MG63 (cell line): ENCODE data around the gene PEPD. TPM values are rescaled to one million over a fixed set of nuclear protein-coding genes. Genes with fewer than 3 reads are reported as not detected.

Experiments used
- DNase-seq: peaks from one replicate; pipeline ENCODE4 v3.0.0-alpha.2; 2020
- H3K27me3 ChIP-seq: fragments of 250-450 bp; sonication (Bioruptor Pico); 2 replicates; pipeline ENCODE4 v1.5.1; 2020; ENCODE audit warnings: mild to moderate bottlenecking, moderate library complexity
- H3K36me3 ChIP-seq: fragments of 250-450 bp; sonication (Bioruptor Pico); 2 replicates; pipeline ENCODE4 v1.5.1; 2020; ENCODE audit warnings: mild to moderate bottlenecking, moderate library complexity
- H3K4me3 ChIP-seq: fragments of 250-450 bp; sonication (Bioruptor Pico); 2 replicates; pipeline ENCODE4 v1.5.1; 2020; ENCODE audit warnings: mild to moderate bottlenecking, moderate library complexity
- H3K9me3 ChIP-seq: fragments of 250-450 bp; sonication (Bioruptor Pico); 2 replicates; pipeline ENCODE4 v1.5.1; 2020; ENCODE audit warnings: mild to moderate bottlenecking, moderate library complexity
- total RNA-seq: library from RNA; depleted of rRNA; stranded (reverse); fragments of >200 nt; shearing (Covaris generic); gene quantifications from 2 replicates; pipeline ENCODE4 v1.2.3, GENCODE V29; 2014; ENCODE audit warnings: low replicate concordance

Gene PEPD
- total RNA-seq, 1 experiment from 2014 or later: 79.3 TPM

DNA sequence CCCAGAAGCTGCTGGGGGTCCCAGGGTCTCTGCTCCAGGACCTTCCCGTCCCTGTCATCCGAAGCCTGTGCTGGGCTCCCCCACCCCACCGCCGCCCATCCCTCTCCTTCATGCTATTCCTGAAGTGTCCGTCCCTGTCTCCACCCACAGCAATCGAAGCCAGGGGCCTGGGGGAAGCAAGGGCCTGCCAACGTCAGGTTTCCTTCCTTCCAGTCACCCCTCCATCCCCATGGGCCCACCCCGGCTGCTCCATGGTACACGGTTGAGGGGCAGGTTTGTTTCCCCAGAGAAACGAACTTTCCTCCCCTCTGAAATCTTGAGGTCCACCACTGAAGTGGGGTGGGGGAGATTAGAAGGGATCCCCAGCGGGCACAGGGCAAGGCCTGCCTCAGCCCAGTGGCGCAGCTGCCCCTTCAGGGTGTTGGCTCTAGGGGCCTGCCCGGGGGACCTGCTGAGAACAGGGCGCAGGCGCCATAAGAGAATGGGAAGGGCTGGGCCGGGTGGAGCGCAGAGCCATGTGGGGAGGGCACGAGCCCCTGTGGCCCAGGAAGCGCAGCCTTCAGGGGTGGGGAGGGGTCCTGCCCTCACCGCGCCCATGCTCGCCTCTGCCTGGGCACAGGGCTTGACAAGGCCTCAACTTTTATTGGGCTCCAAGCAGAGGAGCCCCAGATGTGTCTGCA lies 132.0 kb downstream of the PEPD start:
- DNase-seq: no peak
- Histone ChIP-seq H3K9me3 (no peaks in the 10 kb centered on the region), H3K36me3 (peaks cover 35% of the 10 kb centered on the region), H3K27me3 (no peaks in the 10 kb centered on the region), H3K4me3 (no peak overlapping the region)

GRCh38 chr19:33388725-33389420 lies 132.7 kb downstream of the PEPD start:
- peaks cover 42% of the 10 kb centered on the region for H3K36me3 ChIP-seq
- DNase-seq: no peak

DNA sequence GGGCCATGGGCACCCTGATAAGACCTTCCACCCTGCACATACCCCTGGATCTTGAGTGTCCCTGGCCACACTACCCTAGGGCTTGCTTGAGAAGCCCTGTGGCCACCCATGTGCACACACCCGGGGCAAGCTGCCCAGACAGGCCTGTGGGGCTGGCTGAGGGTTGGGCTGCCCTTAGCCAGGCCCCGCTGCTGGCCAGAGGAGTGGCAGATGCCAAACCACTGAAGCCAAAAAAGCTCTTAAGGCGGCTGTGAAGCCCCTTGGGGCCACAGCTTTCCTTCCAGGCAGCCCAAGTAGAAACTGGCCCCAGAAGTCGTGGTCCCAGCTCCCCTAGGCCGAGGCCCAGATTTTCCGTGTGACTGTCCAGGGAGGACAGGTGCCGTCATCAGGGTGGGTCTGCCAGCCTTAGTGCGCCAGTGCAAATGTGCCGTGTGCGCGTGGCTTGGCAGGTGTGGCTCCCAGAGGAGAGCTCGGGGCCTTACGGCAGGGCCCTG lies 133.3 kb downstream of the PEPD start:
- H3K4me3 ChIP-seq: no peak overlapping the region
- H3K36me3 ChIP-seq: peaks cover 48% of the 10 kb centered on the region
- no peaks in the 10 kb centered on the region for H3K9me3 ChIP-seq
- H3K27me3 ChIP-seq: no peaks in the 10 kb centered on the region
- DNase-seq: peak; percentile 68

More at GRCh38 chr19:33388725-33389420, 132.7 kb downstream of the PEPD start:
- Histone ChIP-seq H3K4me3 (no peak overlapping the region), H3K27me3 (no peaks in the 10 kb centered on the region), H3K9me3 (no peaks in the 10 kb centered on the region)

GRCh38 chr19:33387351-33388230 lies 134.0 kb downstream of the PEPD start:
- Histone ChIP-seq H3K36me3 (peaks cover 53% of the 10 kb centered on the region), H3K9me3 (no peaks in the 10 kb centered on the region), H3K27me3 (no peaks in the 10 kb centered on the region), H3K4me3 (no peak overlapping the region)
- no peak for DNase-seq

GRCh38 chr19:33386361-33386858 lies 135.2 kb downstream of the PEPD start:
- Histone ChIP-seq H3K27me3 (no peaks in the 10 kb centered on the region), H3K36me3 (peaks cover 62% of the 10 kb centered on the region), H3K9me3 (no peaks in the 10 kb centered on the region), H3K4me3 (no peak overlapping the region)
- DNase-seq: no peak

GRCh38 chr19:33385956-33386355 lies 135.6 kb downstream of the PEPD start:
- Histone ChIP-seq H3K36me3 (peaks cover 66% of the 10 kb centered on the region), H3K27me3 (no peaks in the 10 kb centered on the region), H3K9me3 (no peaks in the 10 kb centered on the region), H3K4me3 (no peak overlapping the region)
- DNase-seq: no peak

DNA sequence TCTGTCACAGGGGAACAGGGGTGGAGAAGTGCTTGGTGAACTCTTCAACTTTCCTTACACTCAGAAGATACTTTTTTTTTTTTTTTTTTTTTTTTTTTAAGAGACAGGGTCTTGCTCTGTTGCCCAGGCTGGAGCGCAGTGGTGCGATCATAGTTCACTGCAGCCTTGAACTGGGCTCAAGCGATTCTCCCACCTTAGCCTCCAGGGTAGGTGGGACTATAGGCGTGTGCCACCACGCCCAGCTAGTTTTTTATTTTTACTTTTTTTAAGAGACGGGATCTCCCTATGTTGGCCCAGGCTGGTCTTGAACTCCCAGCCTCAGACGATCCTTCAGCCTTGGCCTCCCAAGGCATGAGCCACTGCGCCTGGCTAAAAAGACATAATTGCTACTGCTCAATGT lies 136.6 kb downstream of the PEPD start:
- Histone ChIP-seq H3K4me3 (no peak overlapping the region), H3K9me3 (no peaks in the 10 kb centered on the region), H3K36me3 (peaks cover 74% of the 10 kb centered on the region), H3K27me3 (no peaks in the 10 kb centered on the region)
- DNase-seq: no peak

GRCh38 chr19:33383720-33384292 lies 137.8 kb downstream of the PEPD start:
- H3K27me3 ChIP-seq: no peaks in the 10 kb centered on the region
- no peak for DNase-seq
- no peak overlapping the region for H3K4me3 ChIP-seq
- no peaks in the 10 kb centered on the region for H3K9me3 ChIP-seq
- peaks cover 82% of the 10 kb centered on the region for H3K36me3 ChIP-seq

- no peak overlapping the region for H3K4me3 ChIP-seq
- DNase-seq: no peak
- no peaks in the 10 kb centered on the region for H3K27me3 ChIP-seq
- no peaks in the 10 kb centered on the region for H3K9me3 ChIP-seq
- peaks cover 90% of the 10 kb centered on the region for H3K36me3 ChIP-seq
Measured at GRCh38 chr19:33382982-33383381, 138.6 kb downstream of the PEPD start.

- peaks cover 82% of the 10 kb centered on the region for H3K36me3 ChIP-seq
- H3K9me3 ChIP-seq: no peaks in the 10 kb centered on the region
- H3K27me3 ChIP-seq: no peaks in the 10 kb centered on the region
- no peak overlapping the region for H3K4me3 ChIP-seq
- no peak for DNase-seq
Measured at GRCh38 chr19:33382006-33382405, 139.6 kb downstream of the PEPD start.

DNA sequence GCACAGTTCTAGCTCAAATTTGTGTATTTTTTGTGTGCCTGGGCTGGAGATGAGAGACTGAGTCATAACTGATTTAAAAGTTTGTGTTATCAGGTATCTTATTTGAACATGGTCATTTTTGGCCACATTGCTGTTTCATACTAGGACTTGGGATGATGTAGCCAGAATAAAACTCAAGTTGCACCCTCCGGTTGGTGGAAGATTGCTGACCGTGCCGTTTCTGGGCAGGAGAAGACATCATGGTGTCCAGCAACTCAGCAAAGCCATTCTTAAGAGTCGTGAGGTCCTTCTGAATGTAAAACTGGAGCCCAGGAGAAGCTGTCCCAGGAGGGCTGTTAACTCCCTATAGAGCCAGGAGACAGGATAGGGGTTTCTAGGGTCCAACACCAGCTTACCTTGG lies 140.5 kb downstream of the PEPD start:
- Histone ChIP-seq H3K36me3 (peaks cover 82% of the 10 kb centered on the region), H3K4me3 (no peak overlapping the region), H3K27me3 (no peaks in the 10 kb centered on the region), H3K9me3 (no peaks in the 10 kb centered on the region)
- no peak for DNase-seq

DNA sequence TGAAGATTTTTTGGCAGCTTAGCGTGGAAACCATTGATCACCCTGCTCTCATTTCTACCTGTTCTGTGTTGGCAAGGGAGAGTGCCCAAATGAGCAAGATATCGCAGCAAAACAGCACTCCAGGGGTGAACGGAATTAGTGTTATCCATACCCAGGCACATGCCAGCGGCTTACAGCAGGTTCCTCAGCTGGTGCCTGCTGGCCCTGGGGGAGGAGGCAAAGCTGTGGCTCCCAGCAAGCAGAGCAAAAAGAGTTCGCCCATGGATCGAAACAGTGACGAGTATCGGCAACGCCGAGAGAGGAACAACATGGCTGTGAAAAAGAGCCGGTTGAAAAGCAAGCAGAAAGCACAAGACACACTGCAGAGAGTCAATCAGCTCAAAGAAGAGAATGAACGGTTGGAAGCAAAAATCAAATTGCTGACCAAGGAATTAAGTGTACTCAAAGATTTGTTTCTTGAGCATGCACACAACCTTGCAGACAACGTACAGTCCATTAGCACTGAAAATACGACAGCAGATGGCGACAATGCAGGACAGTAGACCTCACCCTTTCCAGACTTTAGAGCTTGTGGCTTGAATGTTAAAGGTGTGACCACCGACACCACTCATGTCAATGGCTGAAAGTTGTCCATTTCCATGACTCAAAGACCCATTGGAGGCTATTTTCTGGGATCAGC lies 142.3 kb downstream of the PEPD start:
- DNase-seq: no peak
- Histone ChIP-seq H3K36me3 (peaks cover 83% of the 10 kb centered on the region), H3K4me3 (no peak overlapping the region), H3K27me3 (no peaks in the 10 kb centered on the region), H3K9me3 (no peaks in the 10 kb centered on the region)

- DNase-seq: no peak
- peaks cover 70% of the 10 kb centered on the region for H3K36me3 ChIP-seq
Measured at GRCh38 chr19:33377586-33378475, 143.8 kb downstream of the PEPD start.

DNA sequence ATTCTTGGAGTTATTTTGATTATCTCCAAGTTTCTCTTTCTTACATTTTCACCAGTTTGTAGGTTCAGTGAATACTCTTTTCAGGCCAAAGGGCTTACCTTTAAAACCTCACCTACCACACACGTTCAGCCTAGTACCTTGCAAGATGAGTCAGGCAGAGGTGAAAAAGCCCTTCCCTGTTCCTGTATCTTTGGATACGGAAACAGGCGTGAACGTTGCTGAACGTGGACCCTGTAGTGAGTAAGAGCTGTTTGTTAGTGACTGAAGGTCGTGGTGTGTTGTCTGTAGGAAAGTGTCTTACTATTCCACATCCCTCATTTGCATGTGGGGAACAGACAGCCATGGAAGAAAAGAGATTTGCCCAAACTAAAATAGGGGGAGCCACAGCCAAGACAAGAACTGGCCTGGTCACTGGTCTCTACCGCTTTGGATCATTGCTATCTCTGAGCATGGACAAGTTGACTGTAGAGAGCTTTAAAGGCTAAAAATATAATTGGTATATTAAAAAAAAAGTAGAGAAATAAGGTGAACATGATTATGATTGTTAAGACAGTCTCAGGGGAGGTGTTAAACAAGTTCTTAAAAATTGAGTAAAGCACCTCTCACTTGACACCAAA lies 144.5 kb downstream of the PEPD start:
- Histone ChIP-seq H3K27me3 (no peaks in the 10 kb centered on the region), H3K36me3 (peaks cover 68% of the 10 kb centered on the region), H3K9me3 (no peaks in the 10 kb centered on the region), H3K4me3 (no peak overlapping the region)
- no peak for DNase-seq

More at GRCh38 chr19:33377586-33378475, 143.8 kb downstream of the PEPD start:
- Histone ChIP-seq H3K9me3 (no peaks in the 10 kb centered on the region), H3K27me3 (no peaks in the 10 kb centered on the region), H3K4me3 (no peak overlapping the region)

DNA sequence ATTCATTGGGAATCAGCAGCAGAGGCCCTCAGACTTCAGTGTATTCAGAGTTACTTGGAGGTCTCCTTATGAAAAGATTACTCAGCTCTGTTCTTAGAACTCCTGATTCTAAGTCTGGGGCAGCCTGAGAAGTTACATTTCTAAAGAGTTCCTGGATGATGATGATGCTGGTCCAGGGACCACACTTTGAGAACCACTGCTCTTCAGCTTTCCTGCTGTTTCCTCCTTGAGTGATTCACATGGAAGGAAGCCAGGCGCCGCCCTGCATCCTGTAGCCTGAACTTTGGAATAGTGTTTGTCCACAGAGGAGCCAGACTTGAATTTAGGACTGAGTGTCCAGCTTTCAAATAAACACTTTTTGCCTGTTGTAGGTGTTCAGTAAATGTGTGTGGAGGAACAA lies 145.2 kb downstream of the PEPD start:
- peak; percentile 85 for DNase-seq
- no peaks in the 10 kb centered on the region for H3K9me3 ChIP-seq
- H3K27me3 ChIP-seq: no peaks in the 10 kb centered on the region
- H3K36me3 ChIP-seq: peaks cover 61% of the 10 kb centered on the region
- no peak overlapping the region for H3K4me3 ChIP-seq
